Measurements from ENCODE around the gene BSN. TPM values are rescaled to one million over a fixed set of nuclear protein-coding genes. Genes with fewer than 3 reads are reported as not detected.

The BSN gene
- total RNA-seq, 5 donors from 2014 or later (not counting 1 experiment from before 2014, with no cell fraction given): 0.08 to 0.44 (median 0.32) TPM

DNA sequence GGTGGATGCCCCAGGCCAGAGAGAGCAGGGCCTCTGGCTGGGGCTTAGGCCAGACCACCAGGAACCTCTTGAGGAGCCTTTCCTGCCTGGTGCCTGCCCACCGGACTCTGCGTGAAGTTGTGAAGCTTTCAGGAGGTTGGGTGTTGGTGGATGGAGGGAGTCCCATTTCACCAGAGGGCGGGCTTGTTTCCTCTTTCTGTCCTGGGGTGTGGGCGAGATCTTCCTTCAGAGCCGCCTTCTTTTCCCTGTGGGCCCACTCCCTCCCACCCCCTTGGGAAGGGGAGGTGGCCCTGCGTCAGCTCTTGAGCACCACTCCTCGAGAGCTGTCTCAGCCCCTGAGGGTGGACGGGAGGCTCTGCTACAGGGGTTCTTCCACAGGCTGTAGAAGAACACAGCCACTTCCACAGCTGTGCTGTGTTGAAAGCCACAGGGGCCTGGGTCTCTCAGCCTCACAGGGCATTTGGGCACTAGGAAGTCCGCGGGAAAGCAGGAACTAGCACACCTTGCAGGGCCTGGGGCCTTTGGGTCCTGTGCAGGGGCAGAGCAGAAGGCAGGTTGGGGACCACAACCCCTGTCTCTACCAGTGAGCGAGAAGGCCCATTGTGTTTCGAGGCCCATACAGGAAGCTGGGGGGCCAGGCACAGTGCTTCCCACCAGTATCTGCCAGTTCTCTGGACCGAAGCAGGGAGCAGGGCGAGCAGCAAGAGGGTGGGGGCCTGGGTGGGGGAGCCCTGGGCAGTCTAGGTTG is 163.1 kb downstream of the BSN start:
- WGBS (ENCODE audit: insufficient coverage): over 99% methylated on average over 10 of the region's 14 CpGs
- no peak for DNase-seq
- Histone ChIP-seq H3K27me3 (replicated peaks in 1 of 2; ENCODE audit: control insufficient read depth in 2 of 2, extremely low read depth in 1 of 2, insufficient read depth in 2 of 2, low read length in 1 of 2) (no peaks in the 10 kb centered on the region), H3K4me1 (ENCODE audit: control insufficient read depth in 1 of 2, extremely low read depth in 1 of 2, insufficient read depth in 2 of 2, low read length in 2 of 2) (peaks cover 3 to 43% of the 10 kb centered on the region in 2 experiments), H3K27ac (ENCODE audit: low read length) (no peak overlapping the region), H3K36me3 (ENCODE audit: control insufficient read depth in 2 of 2, extremely low read depth in 1 of 2, insufficient read depth in 1 of 2, low read length in 1 of 2) (peaks cover 5 to 17% of the 10 kb centered on the region in 2 donors), H3K4me3 (ENCODE audit: control insufficient read depth in 1 of 2, extremely low read depth in 1 of 2, low read length in 1 of 2) (no peak overlapping the region), H3K9me3 (no peaks in the 10 kb centered on the region)
- peak overlapping the region; percentile 21 to 92 (median 21) for H3K4me3 Mint-ChIP-seq
- no peaks in the 10 kb centered on the region for H3K9me3 Mint-ChIP-seq
- H3K27ac Mint-ChIP-seq: no peak overlapping the region
- CTCF ChIA-PET: no interaction called here
- H3K27me3 Mint-ChIP-seq: no peaks in the 10 kb centered on the region
- peaks cover 27 to 31% (median 29%) of the 10 kb centered on the region in 3 donors for H3K4me1 Mint-ChIP-seq
- ATAC-seq (replicated peaks in 1 of 4): no peak
- H3K36me3 Mint-ChIP-seq: peaks cover 4% of the 10 kb centered on the region
- POLR2A ChIA-PET: no interaction called here

DNA sequence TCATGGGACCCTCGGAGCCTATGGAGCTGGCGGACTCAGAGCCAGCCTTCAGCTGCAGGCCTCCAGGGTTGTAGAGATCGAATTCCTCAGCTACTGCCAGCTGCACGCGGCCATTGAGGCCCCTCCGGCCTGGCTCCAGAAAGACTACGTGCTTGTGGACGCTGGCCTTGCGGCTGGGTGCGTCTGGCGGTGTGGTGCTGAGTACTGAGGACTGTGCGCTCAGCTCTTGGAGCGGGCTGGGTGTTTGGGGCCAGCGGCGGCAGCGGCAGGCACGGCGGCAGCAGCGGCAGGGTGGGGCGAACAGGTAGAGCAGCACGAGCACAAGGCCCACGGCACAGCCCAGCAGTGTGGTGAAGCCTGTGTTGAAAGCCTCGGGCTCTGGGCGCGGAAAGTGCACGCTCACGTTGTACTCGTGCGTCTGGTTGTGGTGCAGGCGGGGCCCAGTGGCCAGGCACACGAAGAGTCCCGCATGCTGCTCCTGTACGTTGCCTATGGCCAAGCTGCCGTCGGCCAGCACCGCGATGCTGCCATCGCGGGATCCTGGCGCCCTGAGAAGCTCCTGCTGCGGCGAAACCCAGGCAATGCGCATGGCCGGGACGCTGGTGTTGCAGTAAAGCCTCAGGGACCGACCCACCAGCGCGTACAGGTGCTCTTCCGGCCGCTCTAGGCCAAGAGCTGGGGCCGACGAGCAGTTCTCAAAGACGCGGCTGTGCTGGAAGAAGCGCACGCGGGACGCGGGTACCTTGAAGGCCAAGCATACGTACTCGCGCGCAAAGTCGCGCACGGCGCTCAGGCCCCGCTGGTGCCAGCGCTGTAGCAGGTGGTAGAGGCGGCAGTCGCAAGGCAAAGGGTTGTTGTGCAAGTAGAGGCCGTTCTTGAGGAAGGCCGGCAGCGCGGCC is 163.9 kb downstream of the BSN start:
- H3K4me3 Mint-ChIP-seq: peak overlapping the region; percentile 86 to 92 (median 88)
- H3K27ac Mint-ChIP-seq: peak overlapping the region in 1 of 2 donors; percentile 93
- WGBS (ENCODE audit: insufficient coverage): 92% methylated on average over 74 of the region's 75 CpGs
- no peaks in the 10 kb centered on the region for H3K9me3 Mint-ChIP-seq
- ChIA-PET CTCF (no interaction called here), POLR2A (no interaction called here)
- Histone ChIP-seq H3K4me1 (ENCODE audit: control insufficient read depth in 1 of 2, extremely low read depth in 1 of 2, insufficient read depth in 2 of 2, low read length in 2 of 2) (peaks cover 3 to 43% of the 10 kb centered on the region in 2 experiments), H3K27ac (ENCODE audit: low read length) (no peak overlapping the region), H3K27me3 (replicated peaks in 1 of 2; ENCODE audit: control insufficient read depth in 2 of 2, extremely low read depth in 1 of 2, insufficient read depth in 2 of 2, low read length in 1 of 2) (no peaks in the 10 kb centered on the region), H3K9me3 (no peaks in the 10 kb centered on the region), H3K36me3 (ENCODE audit: control insufficient read depth in 2 of 2, extremely low read depth in 1 of 2, insufficient read depth in 1 of 2, low read length in 1 of 2) (peaks cover 5 to 22% of the 10 kb centered on the region in 2 donors), H3K4me3 (ENCODE audit: control insufficient read depth in 1 of 2, extremely low read depth in 1 of 2, low read length in 1 of 2) (peak overlapping the region; percentile 80 to 81)
- peaks cover 4% of the 10 kb centered on the region for H3K36me3 Mint-ChIP-seq
- peaks cover 28 to 37% (median 35%) of the 10 kb centered on the region in 3 donors for H3K4me1 Mint-ChIP-seq
- DNase-seq: no peak
- ATAC-seq (replicated peaks in 1 of 4): no peak
- no peaks in the 10 kb centered on the region for H3K27me3 Mint-ChIP-seq

DNA sequence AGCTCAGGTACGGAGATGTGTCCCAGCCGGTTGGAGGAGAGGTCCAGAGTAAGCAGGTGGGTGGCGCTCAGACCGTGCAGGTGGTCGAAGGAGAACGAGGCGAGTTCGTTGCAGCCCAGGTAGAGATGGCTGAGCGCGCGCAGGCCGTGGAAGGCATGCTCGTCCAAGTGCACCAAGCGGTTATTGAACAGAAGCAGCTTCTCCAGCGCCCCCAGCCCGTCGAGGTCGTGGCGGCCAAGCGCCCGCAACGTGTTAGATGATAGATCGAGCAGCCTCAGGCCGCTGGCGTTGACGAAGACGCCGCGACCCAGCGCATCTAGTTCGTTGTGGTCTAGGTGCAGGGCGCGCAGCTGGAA is 164.6 kb downstream of the BSN start:
- H3K4me1 ChIP-seq (ENCODE audit: control insufficient read depth in 1 of 2, extremely low read depth in 1 of 2, insufficient read depth in 2 of 2, low read length in 2 of 2): peaks cover 2 to 40% of the 10 kb centered on the region in 2 experiments
- DNase-seq (no peak), ATAC-seq (replicated peaks in 1 of 4) (no peak)
- peak overlapping the region; percentile 82 to 93 for H3K27ac Mint-ChIP-seq
- H3K36me3 Mint-ChIP-seq: peaks cover 4% of the 10 kb centered on the region
- CTCF ChIA-PET: interaction anchor here in 1 of 2 donors (0.5 kb wide), 1 partner anchor 1953 kb away, joined by 4 read pairs; no protein-coding TSS in a partner anchor
- H3K27ac ChIP-seq (ENCODE audit: low read length): no peak overlapping the region
- peak overlapping the region; percentile 86 to 92 (median 88) for H3K4me3 Mint-ChIP-seq
- no peaks in the 10 kb centered on the region for H3K27me3 Mint-ChIP-seq
- H3K36me3 ChIP-seq (ENCODE audit: control insufficient read depth in 2 of 2, extremely low read depth in 1 of 2, insufficient read depth in 1 of 2, low read length in 1 of 2): peaks cover 5 to 22% of the 10 kb centered on the region in 2 donors
- H3K9me3 ChIP-seq: no peaks in the 10 kb centered on the region
- H3K9me3 Mint-ChIP-seq: no peaks in the 10 kb centered on the region
- 22% methylated on average over 33 of the region's 33 CpGs for WGBS (ENCODE audit: insufficient coverage)
- peak overlapping the region; percentile 80 to 81 for H3K4me3 ChIP-seq (ENCODE audit: control insufficient read depth in 1 of 2, extremely low read depth in 1 of 2, low read length in 1 of 2)
- no peaks in the 10 kb centered on the region for H3K27me3 ChIP-seq (replicated peaks in 1 of 2; ENCODE audit: control insufficient read depth in 2 of 2, extremely low read depth in 1 of 2, insufficient read depth in 2 of 2, low read length in 1 of 2)
- POLR2A ChIA-PET: no interaction called here
- H3K4me1 Mint-ChIP-seq: peaks cover 29 to 39% (median 39%) of the 10 kb centered on the region in 3 donors

DNA sequence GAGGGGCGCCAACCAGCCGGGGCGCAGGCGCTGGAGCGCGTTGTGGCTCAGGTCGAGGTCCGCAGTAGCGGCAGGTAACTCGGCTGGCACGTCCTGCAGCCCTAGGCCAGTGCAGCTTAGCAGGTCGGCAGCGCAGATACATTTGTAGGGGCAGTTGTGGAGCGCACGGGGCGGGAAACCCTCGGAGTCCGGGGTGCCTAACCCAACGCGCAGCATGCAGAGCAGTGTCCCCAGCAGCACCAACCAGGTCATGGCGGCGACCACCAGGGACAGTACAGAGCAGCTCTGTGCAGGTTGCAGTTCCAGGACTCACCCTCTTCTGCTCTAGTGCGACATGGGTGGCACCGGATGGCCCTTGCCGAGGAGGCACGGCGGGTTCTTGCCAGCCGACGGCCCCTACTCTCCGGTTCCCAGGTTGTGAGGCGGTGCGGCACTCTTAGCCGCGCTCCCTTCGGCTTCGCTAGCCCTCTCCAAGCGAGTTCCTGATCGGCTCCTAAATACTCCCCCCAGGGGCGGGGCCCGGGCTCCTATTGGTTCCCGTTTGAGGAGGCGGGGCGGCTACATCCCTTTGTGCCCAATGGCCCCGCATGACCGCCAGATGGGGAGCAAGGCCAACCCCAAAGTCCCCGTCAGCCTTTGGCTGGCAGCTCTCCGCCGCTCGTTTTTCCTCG is 165.1 kb downstream of the BSN start, which contains the start of gene AMIGO3:
AMIGO3 (minus strand) TSS at position 471 of the 671 bp plus-strand sequence; CDS start at position 252, 219 bp downstream.
- ChIA-PET POLR2A (no interaction called here), CTCF (interaction anchor here in 1 of 2 donors (0.5 to 0.7 kb wide), 2 partner anchors 211 to 1952 kb away, joined by 4 to 6 read pairs; no protein-coding TSS in a partner anchor)
- Mint-ChIP-seq H3K27ac (peak within 1 kb of the TSS; percentile 82 to 93), H3K27me3 (no peaks in the 10 kb centered on the region), H3K36me3 (peaks cover 4% of the 10 kb centered on the region), H3K9me3 (no peaks in the 10 kb centered on the region), H3K4me3 (peak within 1 kb of the TSS; percentile 86 to 92 (median 88)), H3K4me1 (peaks cover 32 to 41% (median 40%) of the 10 kb centered on the region in 3 donors)
- Histone ChIP-seq H3K36me3 (ENCODE audit: control insufficient read depth in 2 of 2, extremely low read depth in 1 of 2, insufficient read depth in 1 of 2, low read length in 1 of 2) (peaks cover 5 to 22% of the 10 kb centered on the region in 2 donors), H3K27me3 (replicated peaks in 1 of 2; ENCODE audit: control insufficient read depth in 2 of 2, extremely low read depth in 1 of 2, insufficient read depth in 2 of 2, low read length in 1 of 2) (no peaks in the 10 kb centered on the region), H3K4me3 (ENCODE audit: control insufficient read depth in 1 of 2, extremely low read depth in 1 of 2, low read length in 1 of 2) (peak within 1 kb of the TSS; percentile 80 to 81), H3K4me1 (ENCODE audit: control insufficient read depth in 1 of 2, extremely low read depth in 1 of 2, insufficient read depth in 2 of 2, low read length in 2 of 2) (peaks cover 3 to 43% of the 10 kb centered on the region in 2 experiments), H3K9me3 (no peaks in the 10 kb centered on the region), H3K27ac (ENCODE audit: low read length) (peak within 1 kb of the TSS; percentile 62)
- ATAC-seq (replicated peaks in 1 of 4) (peak; percentile 73 to 75 (median 74)), DNase-seq (peak; percentile 77 to 94 (median 87))
- WGBS (ENCODE audit: insufficient coverage): under 1% methylated on average over 50 of the region's 50 CpGs

Other genes with a start within 250 kb of the BSN start
- 100 to 1,000 TPM; 101 to 107 (median 103) TPM for gene USP4, start 214.4 kb upstream of the BSN start, total RNA-seq
- gene GPX1, start 196.1 kb upstream of the BSN start, total RNA-seq: 10 to 100 TPM; 45.1 to 87.5 (median 73.8) TPM
- gene RHOA, start 142.5 kb upstream of the BSN start, total RNA-seq: 100 to 1,000 TPM; 247 to 279 (median 269) TPM
- gene TCTA, start 142.1 kb upstream of the BSN start, total RNA-seq: 10 to 100 TPM; 22.8 to 38.2 (median 34.3) TPM
- gene AMT, start 132.0 kb upstream of the BSN start, total RNA-seq: 10 to 100 TPM in 4 of 5 donors, 1 to 10 TPM in 1; 9.6 to 14.1 (median 11.1) TPM
- 10 to 100 TPM; 17.5 to 26.1 (median 24.1) TPM for gene NICN1, start 125.2 kb upstream of the BSN start, total RNA-seq
- 10 to 100 TPM; 16.5 to 19.4 (median 18.1) TPM for gene DAG1, start 84.2 kb upstream of the BSN start, total RNA-seq
- 100 to 1,000 TPM in 4 of 5 donors, 10 to 100 TPM in 1; 82.8 to 162 (median 141) TPM for gene APEH, start 119.9 kb downstream of the BSN start, total RNA-seq
- gene MST1, start 135.0 kb downstream of the BSN start, total RNA-seq: 10 to 100 TPM in 4 of 5 donors, 1 to 10 TPM in 1; 9.9 to 16.1 (median 12.6) TPM
- gene RNF123, start 135.1 kb downstream of the BSN start, total RNA-seq: 10 to 100 TPM; 40.9 to 79.8 (median 72.8) TPM
- 1 to 10 TPM in 1 of 5 donors, under 1 TPM in 2, not detected in 2; 0.20 to 1.4 (median 0.26) TPM for gene AMIGO3, start 165.2 kb downstream of the BSN start, total RNA-seq
- gene GMPPB, start 169.5 kb downstream of the BSN start, total RNA-seq: 10 to 100 TPM; 34.5 to 54.5 (median 39.9) TPM
- gene IP6K1, start 232.1 kb downstream of the BSN start, total RNA-seq: 10 to 100 TPM; 31.6 to 62.2 (median 57.0) TPM
- under 1 TPM in 4 of 5 donors, not detected in 1; 0.35 to 0.68 (median 0.36) TPM for gene CDHR4, start 245.4 kb downstream of the BSN start, total RNA-seq
- gene INKA1, start 248.8 kb downstream of the BSN start, total RNA-seq: 1 to 10 TPM in 4 of 5 donors, under 1 TPM in 1; 0.73 to 2.7 (median 1.8) TPM

Measured in T-cell (primary cell).